GM21360 (cell line): ENCODE data around the gene COL4A2.

ENCODE experiments used
- ATAC-seq: cut with Tn5 transposase; IDR thresholded peaks from one replicate; pipeline ENCODE4 v1.9.1; 2021; ENCODE audit warnings: mild to moderate bottlenecking, moderate library complexity; ENCODE audit not compliant: unreplicated experiment

COL4A2 gene

DNA sequence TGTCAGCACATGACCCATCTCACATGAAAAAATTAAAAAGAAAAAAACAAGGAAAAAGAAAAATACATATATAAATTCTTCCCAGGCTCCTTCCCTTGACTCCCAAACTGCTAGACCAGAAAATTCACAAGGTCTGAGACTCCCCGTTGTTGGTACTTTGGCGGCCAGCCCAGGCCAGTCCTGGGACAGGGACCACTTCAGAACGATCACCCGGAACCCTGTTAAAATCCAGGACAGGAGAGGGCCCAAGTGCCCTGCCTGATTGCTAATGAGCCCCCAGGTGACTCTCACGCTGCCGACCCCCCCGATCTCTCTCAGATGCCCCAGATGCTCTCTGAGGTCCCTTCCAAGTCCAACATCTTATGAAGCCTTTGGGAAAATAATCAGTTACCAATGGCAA lies 107.2 kb downstream of the COL4A2 start:
- ATAC-seq: no peak

GRCh38 chr13:110414931-110415330 lies 107.8 kb downstream of the COL4A2 start:
- no peak for ATAC-seq

DNA sequence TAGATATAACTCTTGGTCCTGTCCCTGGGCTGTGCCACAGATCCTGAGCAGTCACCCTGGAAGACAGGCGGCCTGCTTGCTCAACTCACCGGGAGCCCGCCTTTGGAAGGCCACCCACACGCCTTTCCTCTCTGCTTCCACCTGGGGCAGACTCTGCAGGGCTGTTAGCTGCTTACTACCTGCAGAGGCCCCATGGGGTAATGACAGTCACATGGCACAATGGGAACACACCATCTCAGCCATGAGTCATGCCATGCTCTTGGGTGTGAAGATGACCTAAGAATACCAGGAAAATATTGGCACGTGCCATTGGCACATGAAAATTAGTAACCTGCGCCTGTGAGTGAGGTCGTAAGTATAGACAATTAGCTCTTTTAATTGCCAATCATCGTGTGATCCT lies 108.6 kb downstream of the COL4A2 start:
- ATAC-seq: no peak

DNA sequence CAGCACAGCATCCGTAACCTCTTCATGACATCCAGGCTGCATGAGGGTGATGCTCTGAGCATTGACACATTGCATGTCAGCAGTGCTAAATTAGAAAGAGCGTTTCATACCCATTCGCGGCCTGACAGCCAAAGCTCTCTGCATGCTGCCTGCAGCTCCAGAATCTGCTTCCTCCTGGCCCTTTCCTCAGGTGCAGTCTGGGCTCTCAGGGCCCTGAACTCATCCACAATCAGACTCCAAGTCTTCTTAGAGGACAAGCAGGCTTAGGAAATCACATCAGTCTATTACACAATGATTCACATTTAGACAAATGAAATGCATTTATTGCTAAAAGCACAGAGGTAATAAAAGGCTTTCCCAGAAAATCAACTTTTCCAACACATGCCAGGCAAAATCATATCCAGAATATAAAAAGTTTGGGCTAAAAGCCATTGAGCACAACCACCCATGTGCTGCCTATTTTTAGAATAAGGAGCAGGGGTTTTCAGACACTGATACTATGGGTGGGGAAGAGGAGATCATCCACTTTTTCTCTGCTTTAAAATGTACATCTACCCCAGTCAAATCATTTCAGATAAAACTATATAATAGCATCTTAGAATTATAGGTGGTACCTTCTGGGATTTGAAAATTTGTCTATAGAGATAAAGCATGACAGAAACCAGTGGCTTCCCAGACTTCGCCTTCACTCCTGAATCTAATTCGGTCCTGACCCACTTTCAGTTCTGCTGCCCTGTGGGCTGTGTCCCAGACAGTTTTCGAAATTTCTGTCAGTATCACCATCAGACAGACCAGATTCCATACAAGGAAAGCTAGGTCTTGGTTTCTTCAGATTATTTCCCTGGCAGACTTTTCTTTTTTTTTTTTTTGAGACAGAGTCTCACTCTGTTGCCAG lies 109.3 kb downstream of the COL4A2 start:
- no peak for ATAC-seq

DNA sequence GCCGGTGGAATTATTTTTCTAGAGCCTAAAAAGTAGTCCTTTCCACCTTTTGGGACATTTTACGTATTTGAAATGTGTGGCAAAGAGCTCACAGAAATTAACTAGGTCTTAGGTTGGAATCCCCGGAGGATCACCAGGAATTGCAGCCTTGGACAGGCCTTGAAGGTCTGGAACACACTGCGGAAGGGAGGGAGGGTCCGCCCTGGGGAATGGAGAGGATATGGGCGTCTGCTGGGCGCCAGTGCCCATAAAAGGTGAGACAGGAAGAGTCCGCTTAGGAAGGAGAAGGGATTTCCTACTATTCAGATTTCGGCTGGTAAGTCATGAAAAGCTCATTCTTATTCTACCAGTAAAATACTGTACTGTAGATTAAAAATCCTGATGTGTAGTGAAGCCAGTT lies 111.9 kb downstream of the COL4A2 start:
- ATAC-seq: no peak

- ATAC-seq: no peak
These were observed 112.3 kb downstream of the COL4A2 start for GRCh38 chr13:110419381-110419791.

GRCh38 chr13:110419946-110420345 lies 112.9 kb downstream of the COL4A2 start:
- no peak for ATAC-seq

GRCh38 chr13:110420626-110421025 lies 113.5 kb downstream of the COL4A2 start:
- no peak for ATAC-seq

DNA sequence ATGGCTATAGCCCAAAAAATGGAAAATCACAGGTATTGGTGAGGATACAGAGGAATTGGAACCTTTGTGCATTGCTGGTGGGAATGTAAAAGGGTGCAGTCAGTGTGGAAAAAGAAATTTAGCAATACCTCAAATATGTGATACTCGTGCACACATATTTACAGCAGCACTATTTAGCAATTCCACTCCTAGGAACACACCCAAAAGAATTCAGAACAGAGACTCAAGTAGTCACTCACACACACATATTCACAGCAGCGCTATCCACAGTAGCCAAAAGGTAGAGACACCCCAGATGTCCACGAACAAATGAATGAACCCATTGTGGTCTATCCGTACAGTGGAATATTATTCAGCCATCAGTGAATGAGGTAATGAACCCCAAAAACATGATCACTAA lies 114.0 kb downstream of the COL4A2 start:
- ATAC-seq: no peak

DNA sequence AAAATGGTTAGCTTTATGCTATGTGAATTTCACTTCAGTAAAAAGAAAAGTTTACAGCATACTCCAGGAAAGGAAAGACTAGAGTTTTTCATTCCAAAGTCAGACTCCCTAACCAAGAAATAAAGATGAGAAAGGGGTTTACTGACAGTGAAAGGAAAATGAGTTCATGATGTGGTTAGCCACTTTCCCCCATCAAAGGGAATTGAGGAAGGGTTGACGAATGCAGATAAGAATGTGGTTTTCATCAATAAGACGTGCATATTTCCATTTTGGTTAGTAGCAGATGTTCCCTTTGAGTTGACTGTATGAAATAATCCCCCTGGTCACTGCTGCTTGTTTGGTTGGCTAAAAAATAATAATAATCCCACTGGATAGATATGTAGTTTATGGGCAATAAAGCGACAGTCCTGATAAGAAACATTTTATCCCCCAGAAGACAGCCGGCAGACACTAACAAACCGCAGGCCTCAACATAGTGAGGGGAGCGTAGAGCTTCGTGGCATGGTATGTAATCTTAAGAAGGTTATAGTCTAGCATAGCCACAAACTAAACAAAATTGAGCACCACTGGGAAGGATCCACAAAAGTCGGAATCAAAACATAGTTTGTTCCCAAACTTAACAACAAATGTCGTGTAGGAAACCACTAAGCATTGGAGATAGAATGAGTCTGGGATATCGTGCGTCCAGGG lies 114.8 kb downstream of the COL4A2 start:
- no peak for ATAC-seq

DNA sequence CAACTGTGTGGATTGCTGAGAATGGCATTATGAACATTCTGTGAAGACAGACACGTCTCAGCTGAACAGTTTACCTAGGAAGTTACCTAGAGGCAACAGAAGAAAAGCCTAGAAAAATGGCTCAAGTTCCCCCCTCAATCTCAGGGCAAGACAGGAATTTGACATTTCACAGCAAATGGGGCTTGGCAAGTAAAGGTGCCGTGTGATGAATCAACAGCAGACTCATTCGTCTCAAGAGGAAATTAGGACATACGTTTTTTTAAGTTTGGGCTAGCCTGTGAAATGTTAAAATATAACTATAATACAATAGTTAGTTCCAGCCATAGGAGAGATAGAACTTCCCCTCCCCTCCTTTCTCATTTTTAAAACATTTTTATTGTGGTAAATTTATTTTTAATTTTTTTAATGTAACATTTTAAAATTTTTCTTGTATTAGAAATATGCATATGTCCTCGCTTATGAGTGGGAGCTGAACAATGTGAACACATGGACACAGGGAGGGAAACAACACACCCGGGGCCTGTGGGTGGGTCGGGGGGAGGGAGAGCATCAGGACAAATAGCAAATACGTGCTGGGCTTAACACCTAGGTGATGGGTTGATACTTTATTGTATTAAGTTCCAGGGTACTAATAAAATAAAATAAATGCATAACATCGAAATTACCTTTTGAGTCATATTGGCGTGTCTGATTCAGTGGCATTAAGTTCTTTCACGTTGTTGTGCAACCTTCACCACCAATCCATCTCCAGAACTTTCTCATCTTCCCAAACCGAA lies 116.0 kb downstream of the COL4A2 start:
- no peak for ATAC-seq

DNA sequence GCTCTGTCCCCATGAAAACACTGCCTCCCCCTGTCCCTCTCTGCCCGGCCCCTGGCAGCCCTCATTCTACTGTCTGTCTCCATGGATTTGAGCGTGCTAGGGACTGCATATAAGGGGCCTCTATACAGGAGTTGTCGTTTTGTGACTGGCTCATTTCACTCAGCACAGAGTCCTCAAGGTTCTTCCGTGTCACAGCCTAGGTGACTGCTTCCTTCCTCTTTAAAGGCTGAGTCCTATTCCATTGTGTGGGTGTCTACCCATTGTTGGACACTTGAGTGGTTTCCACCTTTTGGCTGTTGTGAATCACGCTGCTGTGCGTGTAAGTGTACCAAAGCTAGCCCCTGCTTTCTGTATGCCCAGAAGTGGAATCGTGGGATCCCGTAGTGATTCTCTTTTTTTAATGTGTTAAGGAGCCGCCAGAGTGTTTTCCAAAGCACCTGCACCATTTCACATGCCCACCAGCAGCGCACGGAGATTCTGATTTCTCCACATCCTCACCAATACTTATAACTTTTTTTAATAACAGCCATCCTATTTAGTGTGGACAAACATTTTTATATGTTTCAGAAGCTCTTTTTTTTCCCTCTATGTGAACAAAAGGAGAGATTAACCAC lies 116.7 kb downstream of the COL4A2 start:
- no peak for ATAC-seq

GRCh38 chr13:110424569-110425443 lies 117.7 kb downstream of the COL4A2 start:
- no peak for ATAC-seq

- no peak for ATAC-seq
These were observed 118.3 kb downstream of the COL4A2 start for GRCh38 chr13:110425444-110425780.

- ATAC-seq: no peak
These were observed 119.7 kb downstream of the COL4A2 start for GRCh38 chr13:110426735-110427134.

- no peak for ATAC-seq
These were observed 121.2 kb downstream of the COL4A2 start for GRCh38 chr13:110428313-110428712.

- no peak for ATAC-seq
These were observed 123.6 kb downstream of the COL4A2 start for GRCh38 chr13:110430391-110431336.

GRCh38 chr13:110431425-110432294 lies 124.6 kb downstream of the COL4A2 start:
- no peak for ATAC-seq
